OCI-LY7 (cell line): Measurements from ENCODE around the gene BPIFB4. TPM values are rescaled to one million over a fixed set of nuclear protein-coding genes. Genes with fewer than 3 reads are reported as not detected.

Experiments used
- BruUV-seq: library from RNA; stranded (reverse); fragments of 400-500 nt; replicated peaks from 2 replicates; lab custom pipeline; 2021; lab: Mats Ljungman, UMichigan
- CTCF ChIA-PET: fragments of 300-600 bp; sonication (Branson Sonifier 250); formaldehyde crosslinking; loops from one replicate; lab custom pipeline; 2022; ENCODE audit warnings: antibody characterized with exemption; ENCODE audit not compliant: unreplicated experiment; lab: Charles Lee
- POLR2A ChIA-PET: fragments of 300-600 bp; sonication (Branson Sonifier 250); formaldehyde crosslinking; loops from one replicate; lab custom pipeline; 2022; ENCODE audit warnings: antibody characterized with exemption; lab: Charles Lee
- DNase-seq: peaks from one replicate; pipeline ENCODE4 v3.0.0-alpha.2; 2015; ENCODE audit warnings: low spot score
- H2AFZ ChIP-seq: fragments of 200-600 bp; sonication (generic), shearing (Covaris generic); 2 replicates; pipeline ENCODE4 v1.6.1; 2014; ENCODE audit warnings: mild to moderate bottlenecking, antibody characterized with exemption, low read length, moderate library complexity
- H3K27ac ChIP-seq: fragments of 200-600 bp; sonication (generic); 2 replicates; pipeline ENCODE4 v1.5.1; 2014; ENCODE audit warnings: mixed run types, low read depth, mild to moderate bottlenecking, moderate library complexity, low read length, inconsistent platforms; ENCODE audit not compliant: poor library complexity, severe bottlenecking
- H3K36me3 ChIP-seq: fragments of 200-600 bp; sonication (generic); 2 replicates; pipeline ENCODE4 v1.6.1; 2014; ENCODE audit warnings: mild to moderate bottlenecking, antibody characterized with exemption, low read length, moderate library complexity, mixed read lengths; ENCODE audit not compliant: insufficient read depth
- H3K4me1 ChIP-seq: fragments of 200-600 bp; sonication (generic); 2 replicates; pipeline ENCODE4 v1.5.1; 2014; ENCODE audit warnings: mild to moderate bottlenecking, low read length; ENCODE audit not compliant: insufficient read depth, poor library complexity, severe bottlenecking
- H3K4me2 ChIP-seq: fragments of 200-600 bp; sonication (generic); 2 replicates; pipeline ENCODE4 v1.6.1; 2014; ENCODE audit warnings: mild to moderate bottlenecking, low read length
- H3K4me3 ChIP-seq: fragments of 200-600 bp; sonication (generic); 2 replicates; pipeline ENCODE4 v1.5.1; 2014; ENCODE audit warnings: mild to moderate bottlenecking, low read depth, low read length; ENCODE audit not compliant: poor library complexity, severe bottlenecking
- H3K79me2 ChIP-seq: fragments of 200-600 bp; sonication (generic); 2 replicates; pipeline ENCODE4 v1.6.1; 2016; ENCODE audit warnings: low read depth, mild to moderate bottlenecking, low read length, moderate library complexity, mixed read lengths; ENCODE audit not compliant: insufficient read depth
- H3K9me2 ChIP-seq: fragments of 200-600 bp; sonication (generic); 2 replicates; pipeline ENCODE4 v1.6.1; 2016; ENCODE audit warnings: mild to moderate bottlenecking, low read length, mixed read lengths; ENCODE audit not compliant: insufficient read depth
- H3K9me3 ChIP-seq: fragments of 200-600 bp; sonication (generic); 2 replicates; pipeline ENCODE4 v1.6.1; 2014; ENCODE audit warnings: mild to moderate bottlenecking, mixed run types, low read length, mixed read lengths
- H4K20me1 ChIP-seq: fragments of 200-600 bp; sonication (generic); 2 replicates; pipeline ENCODE4 v1.6.1; 2014; ENCODE audit warnings: mild to moderate bottlenecking, antibody characterized with exemption, low read length, moderate library complexity, mixed read lengths; ENCODE audit not compliant: insufficient read depth
- EZH2phosphoT487 ChIP-seq: fragments of 200-600 bp; sonication (generic); IDR thresholded peaks from 2 replicates; pipeline ENCODE4 v1.6.1; 2018; ENCODE audit warnings: low read depth, borderline replicate concordance, mild to moderate bottlenecking, mixed run types, antibody characterized with exemption, low read length, moderate library complexity, mixed read lengths
- intact Hi-C: fragments of 100-400 bp; cut with micrococcal nuclease; formaldehyde crosslinking; loops from one replicate; pipeline ENCODE4 v1.10.0; 2022; ENCODE audit not compliant: unreplicated experiment
- total RNA-seq, 2 experiments: library from RNA; depleted of rRNA in 1 of 2; stranded (reverse); fragments of >200 nt in 1 of 2; shearing (Covaris generic) in 1 of 2; gene quantifications; 2 replicates each; pipeline ENCODE4 v1.2.3, GENCODE V29; 2014 to 2022
- TF ChIP-seq, protein P1 (sequence below): fragments of 200-600 bp; sonication (generic); conservative IDR thresholded peaks from 2 replicates; pipeline ENCODE4 v1.5.1; 2014; ENCODE audit warnings: mild to moderate bottlenecking, antibody characterized with exemption, low read length, moderate library complexity, mixed read lengths

The BPIFB4 gene
- total RNA-seq, 2 experiments from 2014 or later = not detected

DNA sequence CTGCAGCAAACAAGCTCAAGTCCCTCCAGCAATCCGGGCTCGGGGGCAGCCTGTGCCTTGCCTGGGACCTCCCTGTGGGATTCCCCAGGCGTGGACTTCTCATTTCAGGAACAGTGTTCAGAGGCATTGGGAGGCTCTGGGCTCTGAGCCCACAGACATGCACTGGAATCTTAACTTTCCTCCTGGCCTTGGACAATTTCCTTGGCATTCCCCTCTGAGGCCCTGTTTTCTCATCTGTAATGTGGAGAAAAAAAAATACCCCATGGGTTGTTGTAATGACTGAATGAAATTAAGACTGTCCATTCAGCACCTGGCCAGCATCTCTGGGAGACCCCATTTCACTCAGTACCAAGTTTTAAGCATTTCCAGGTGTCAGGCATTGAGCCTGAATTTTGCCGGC lies 17.6 kb downstream of the BPIFB4 start:
- ChIA-PET POLR2A (no interaction called here), CTCF (interaction anchor here (1.4 kb wide), 1 partner anchor 307 kb away, joined by 3 read pairs; no protein-coding TSS in a partner anchor)
- intact Hi-C loops = no loop called here
- Histone ChIP-seq H3K27ac (no peak overlapping the region), H2AFZ (no peak overlapping the region), H3K4me1 (no peaks in the 10 kb centered on the region), H3K9me2 (no peaks in the 10 kb centered on the region), H3K36me3 (no peaks in the 10 kb centered on the region), H3K9me3 (no peaks in the 10 kb centered on the region), H3K79me2 (no peaks in the 10 kb centered on the region), H3K4me2 (no peak overlapping the region), H4K20me1 (no peaks in the 10 kb centered on the region), H3K4me3 (no peak overlapping the region)
- TF ChIP-seq, protein P1, sequence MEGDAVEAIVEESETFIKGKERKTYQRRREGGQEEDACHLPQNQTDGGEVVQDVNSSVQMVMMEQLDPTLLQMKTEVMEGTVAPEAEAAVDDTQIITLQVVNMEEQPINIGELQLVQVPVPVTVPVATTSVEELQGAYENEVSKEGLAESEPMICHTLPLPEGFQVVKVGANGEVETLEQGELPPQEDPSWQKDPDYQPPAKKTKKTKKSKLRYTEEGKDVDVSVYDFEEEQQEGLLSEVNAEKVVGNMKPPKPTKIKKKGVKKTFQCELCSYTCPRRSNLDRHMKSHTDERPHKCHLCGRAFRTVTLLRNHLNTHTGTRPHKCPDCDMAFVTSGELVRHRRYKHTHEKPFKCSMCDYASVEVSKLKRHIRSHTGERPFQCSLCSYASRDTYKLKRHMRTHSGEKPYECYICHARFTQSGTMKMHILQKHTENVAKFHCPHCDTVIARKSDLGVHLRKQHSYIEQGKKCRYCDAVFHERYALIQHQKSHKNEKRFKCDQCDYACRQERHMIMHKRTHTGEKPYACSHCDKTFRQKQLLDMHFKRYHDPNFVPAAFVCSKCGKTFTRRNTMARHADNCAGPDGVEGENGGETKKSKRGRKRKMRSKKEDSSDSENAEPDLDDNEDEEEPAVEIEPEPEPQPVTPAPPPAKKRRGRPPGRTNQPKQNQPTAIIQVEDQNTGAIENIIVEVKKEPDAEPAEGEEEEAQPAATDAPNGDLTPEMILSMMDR = no peak
- TF ChIP-seq EZH2phosphoT487 = no peak
- no peak for DNase-seq
- no TSS peak for BruUV-seq

DNA sequence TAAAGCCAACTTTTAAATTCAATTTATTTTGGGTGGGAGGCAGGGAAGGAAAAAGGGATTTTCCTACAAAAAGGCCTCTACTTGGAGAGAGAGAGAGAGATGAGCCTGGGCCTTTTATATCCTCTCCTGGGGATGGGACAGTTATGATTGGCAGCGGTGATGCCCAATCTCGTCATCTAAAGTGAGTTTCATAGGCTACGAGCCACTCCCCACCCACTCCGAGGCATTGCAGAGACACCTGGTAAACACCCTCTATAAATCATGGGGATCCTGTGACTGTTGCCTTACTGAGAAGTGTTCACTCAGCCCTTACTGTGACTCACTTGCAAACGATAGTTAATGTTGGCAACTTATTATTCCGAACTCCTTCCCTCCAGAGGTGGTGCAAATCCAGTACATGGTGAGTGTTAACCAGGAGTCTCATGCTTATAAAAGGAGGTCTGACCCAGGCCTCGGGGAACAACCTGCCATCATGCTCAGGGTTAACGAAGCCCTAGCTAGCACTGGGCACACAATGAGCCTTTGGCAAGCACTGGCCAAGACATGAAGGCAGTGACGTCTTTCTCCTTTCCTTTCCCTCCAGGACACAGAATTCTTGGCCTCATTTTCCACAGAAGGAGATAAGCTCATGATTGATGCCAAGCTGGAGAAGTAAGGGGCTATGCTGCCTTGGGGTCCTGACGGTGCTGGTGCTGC lies 20.5 kb downstream of the BPIFB4 start:
- BruUV-seq = no TSS peak
- H3K4me3 ChIP-seq = no peak overlapping the region
- H3K9me3 ChIP-seq = no peaks in the 10 kb centered on the region
- DNase-seq = no peak
- no peaks in the 10 kb centered on the region for H3K4me1 ChIP-seq
- TF ChIP-seq, protein P1 = no peak
- TF ChIP-seq EZH2phosphoT487 = no peak
- no peak overlapping the region for H3K27ac ChIP-seq
- no peaks in the 10 kb centered on the region for H3K36me3 ChIP-seq
- intact Hi-C loops = no loop called here
- H3K79me2 ChIP-seq = no peaks in the 10 kb centered on the region
- no peak overlapping the region for H2AFZ ChIP-seq
- POLR2A ChIA-PET = no interaction called here
- no peak overlapping the region for H3K4me2 ChIP-seq
- no peaks in the 10 kb centered on the region for H4K20me1 ChIP-seq
- CTCF ChIA-PET = no interaction called here
- no peaks in the 10 kb centered on the region for H3K9me2 ChIP-seq

DNA sequence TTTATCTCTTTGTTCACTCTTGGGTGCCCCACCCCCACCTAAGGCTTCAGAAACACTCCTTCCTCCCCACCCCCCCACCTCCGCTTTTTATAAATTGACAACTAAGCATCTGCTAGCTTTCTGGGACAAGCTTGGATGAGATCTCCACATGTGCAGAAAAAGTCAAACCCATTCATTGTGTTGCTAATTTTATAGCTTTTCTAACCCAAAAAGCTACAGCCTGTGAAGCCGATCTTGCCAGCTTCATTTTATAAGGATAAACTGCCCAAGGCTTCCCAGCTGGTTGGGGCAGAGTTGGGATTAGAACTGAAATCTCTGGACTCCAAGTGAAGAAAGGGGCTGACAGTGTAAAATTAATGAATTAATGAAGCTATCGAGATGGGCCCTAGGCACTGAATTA lies 24.1 kb downstream of the BPIFB4 start:
- H4K20me1 ChIP-seq = no peaks in the 10 kb centered on the region
- no peak overlapping the region for H2AFZ ChIP-seq
- H3K9me2 ChIP-seq = no peaks in the 10 kb centered on the region
- DNase-seq = no peak
- BruUV-seq = no TSS peak
- TF ChIP-seq, protein P1 = no peak
- no peak for TF ChIP-seq EZH2phosphoT487
- H3K27ac ChIP-seq = no peak overlapping the region
- ChIA-PET CTCF (no interaction called here), POLR2A (interaction anchor here (0.7 kb wide), 1 partner anchor 10 kb away, joined by 3 read pairs; no protein-coding TSS in a partner anchor)
- no peaks in the 10 kb centered on the region for H3K9me3 ChIP-seq
- no peaks in the 10 kb centered on the region for H3K79me2 ChIP-seq
- intact Hi-C loops = no loop called here
- no peak overlapping the region for H3K4me3 ChIP-seq
- H3K4me2 ChIP-seq = no peak overlapping the region
- H3K36me3 ChIP-seq = no peaks in the 10 kb centered on the region
- H3K4me1 ChIP-seq = no peaks in the 10 kb centered on the region
